Measurements from ENCODE around the gene KIAA1755.
A peak's percentile ranks its signal among the peaks of the same experiment; 100 is the strongest.

The KIAA1755 gene

GRCh38 chr20:38225900-38226263, 34.7 kb downstream of the KIAA1755 start:
- TF ChIP-seq MAX (IDR thresholded peaks at IDR 0.05; ENCODE audit: low read depth, low read length) = no peak
- TF ChIP-seq CTCF (IDR thresholded peaks at IDR 0.05; ENCODE audit: low read depth, low read length) = no peak
- no peak for TF ChIP-seq MYC (IDR thresholded peaks at IDR 0.05; ENCODE audit: low read depth, low read length)
- TF ChIP-seq POLR2A (IDR thresholded peaks at IDR 0.05; ENCODE audit: extremely low read depth, insufficient read length) = no peak
- no peak overlapping the region for H3K4me3 ChIP-seq (ENCODE audit: low read depth, low read length)
- no peak for DNase-seq (ENCODE audit: low read depth)

- no peak for DNase-seq (ENCODE audit: low read depth)
- TF ChIP-seq MAX (IDR thresholded peaks at IDR 0.05; ENCODE audit: low read depth, low read length) (no peak), CTCF (IDR thresholded peaks at IDR 0.05; ENCODE audit: low read depth, low read length) (no peak), MYC (IDR thresholded peaks at IDR 0.05; ENCODE audit: low read depth, low read length) (no peak)
- H3K4me3 ChIP-seq (ENCODE audit: low read depth, low read length) = no peak overlapping the region
These were observed 35.2 kb downstream of the KIAA1755 start for GRCh38 chr20:38225240-38225899.

GRCh38 chr20:38224531-38224930, 36.0 kb downstream of the KIAA1755 start:
- DNase-seq (ENCODE audit: low read depth) = peak; percentile 60
- no peak overlapping the region for H3K4me3 ChIP-seq (ENCODE audit: low read depth, low read length)
- no peak for TF ChIP-seq CTCF (IDR thresholded peaks at IDR 0.05; ENCODE audit: low read depth, low read length)
- 0 out of 2 replicates have a peak, but pooled peaks have one; percentile 34 for TF ChIP-seq MYC (IDR thresholded peaks at IDR 0.05; ENCODE audit: low read depth, low read length)

- H3K4me3 ChIP-seq (ENCODE audit: low read depth, low read length) = no peak overlapping the region
- no peak for TF ChIP-seq CTCF (IDR thresholded peaks at IDR 0.05; ENCODE audit: low read depth, low read length)
- no peak for TF ChIP-seq POLR2A (IDR thresholded peaks at IDR 0.05; ENCODE audit: extremely low read depth, insufficient read length)
- TF ChIP-seq MAX (IDR thresholded peaks at IDR 0.05; ENCODE audit: low read depth, low read length) = no peak
- no peak for TF ChIP-seq MYC (IDR thresholded peaks at IDR 0.05; ENCODE audit: low read depth, low read length)
- DNase-seq (ENCODE audit: low read depth) = no peak
These were observed 36.8 kb downstream of the KIAA1755 start for GRCh38 chr20:38223743-38224100.

GRCh38 chr20:38222923-38223742, 37.4 kb downstream of the KIAA1755 start:
- DNase-seq (ENCODE audit: low read depth) = no peak
- H3K4me3 ChIP-seq (ENCODE audit: low read depth, low read length) = no peak overlapping the region
- no peak for TF ChIP-seq POLR2A (IDR thresholded peaks at IDR 0.05; ENCODE audit: extremely low read depth, insufficient read length)
- no peak for TF ChIP-seq MAX (IDR thresholded peaks at IDR 0.05; ENCODE audit: low read depth, low read length)
- no peak for TF ChIP-seq CTCF (IDR thresholded peaks at IDR 0.05; ENCODE audit: low read depth, low read length)
- TF ChIP-seq MYC (IDR thresholded peaks at IDR 0.05; ENCODE audit: low read depth, low read length) = no peak; the same call in 1 of the 2 replicates
